Measurements from ENCODE around the gene LMX1A. TPM values are rescaled to one million over a fixed set of nuclear protein-coding genes. Genes with fewer than 3 reads are reported as not detected.

The LMX1A gene
- total and polyA plus RNA-seq, 4 experiments from 2014 or later = not detected

DNA sequence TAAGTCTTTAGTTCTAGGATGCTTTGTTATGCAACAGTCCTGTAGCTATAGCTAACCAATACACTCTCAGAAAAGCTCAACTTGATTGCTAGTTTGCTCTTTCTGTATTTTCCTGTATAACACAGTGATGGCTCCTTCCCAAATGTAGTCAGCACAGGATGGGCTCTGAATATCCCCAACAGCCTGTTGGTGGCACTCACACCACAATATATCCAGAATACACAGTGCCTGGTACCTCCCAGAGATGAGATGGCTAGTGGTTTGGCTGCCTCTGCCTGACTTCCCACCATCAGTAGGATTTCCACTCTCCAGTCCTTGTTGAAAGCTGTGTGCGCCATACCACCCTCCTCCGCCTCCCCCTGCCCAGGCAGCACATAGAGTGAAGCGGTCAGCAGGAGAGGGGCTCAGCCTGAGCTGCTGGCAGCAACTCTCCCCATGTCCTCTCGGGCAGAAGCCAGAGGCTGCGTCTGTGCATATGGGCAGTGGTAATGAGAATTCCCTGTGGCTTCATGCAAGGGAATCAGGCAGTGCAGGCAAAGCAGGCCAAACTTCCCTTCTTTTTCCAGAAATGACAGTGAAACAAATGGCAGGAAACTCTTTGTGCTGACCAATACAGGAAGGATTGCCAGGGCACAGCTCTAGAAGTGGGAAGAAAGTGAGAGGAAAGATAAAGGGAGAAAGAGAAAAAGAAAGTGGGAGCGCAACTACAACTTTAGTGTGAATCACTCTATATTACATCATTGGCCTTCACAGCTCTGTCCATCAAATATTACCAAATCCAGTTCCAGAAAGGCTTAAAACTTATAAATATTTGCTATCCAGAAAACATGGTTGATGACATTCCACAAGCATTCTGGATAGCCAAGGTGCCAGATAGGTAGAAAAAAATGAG is 49.7 kb downstream of the LMX1A start:
- H3K4me3 Mint-ChIP-seq = no peak overlapping the region
- DNase-seq = no peak
- Histone ChIP-seq H3K36me3 (ENCODE audit: insufficient read depth, low read length) (no peaks in the 10 kb centered on the region), H3K4me1 (ENCODE audit: insufficient read depth, low read length) (no peaks in the 10 kb centered on the region), H3K9me3 (ENCODE audit: control insufficient read depth in 1 of 2, low read length in 2 of 2) (no peaks in the 10 kb centered on the region), H3K27ac (ENCODE audit: low read depth, low read length) (no peak overlapping the region), H3K4me3 (ENCODE audit: low read length in 2 of 2) (no peak overlapping the region), H3K27me3 (ENCODE audit: insufficient read depth, low read length) (no peaks in the 10 kb centered on the region)
- POLR2A ChIA-PET (ENCODE audit: partially characterized antibody) = no interaction called here
- intact Hi-C loops (cut with micrococcal nuclease) = no loop called here
- H3K27ac Mint-ChIP-seq = no peak overlapping the region
- CTCF ChIA-PET (ENCODE audit: partially characterized antibody) = no interaction called here
- peaks cover 5 to 6% of the 10 kb centered on the region in 2 donors for H3K27me3 Mint-ChIP-seq
- no peaks in the 10 kb centered on the region for H3K36me3 Mint-ChIP-seq
- H3K9me3 Mint-ChIP-seq = peaks cover 0 to 2% (median 0%) of the 10 kb centered on the region in 8 donors
- H3K4me1 Mint-ChIP-seq = no peaks in the 10 kb centered on the region

DNA sequence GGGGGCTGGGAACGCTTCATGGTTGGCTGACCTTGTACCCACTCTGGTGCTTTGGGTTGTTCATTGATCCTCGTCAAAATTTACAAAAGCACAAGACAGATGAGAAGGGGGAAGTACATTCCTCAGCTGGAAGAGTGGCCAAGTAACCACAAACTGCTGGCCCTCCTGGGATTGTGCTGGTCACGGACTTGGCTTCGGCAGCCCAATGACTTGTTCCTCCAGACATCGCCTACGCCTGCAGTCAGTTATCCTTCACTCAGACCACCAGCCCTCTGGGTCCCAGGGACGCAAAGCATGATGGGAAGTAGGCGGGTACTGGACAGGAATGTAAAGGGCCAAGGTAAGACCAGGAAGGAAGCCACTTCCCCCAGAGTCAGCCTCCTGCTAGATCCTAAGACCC is 53.1 kb downstream of the LMX1A start:
- no peak overlapping the region for H3K4me3 Mint-ChIP-seq
- no peaks in the 10 kb centered on the region for H3K4me1 ChIP-seq (ENCODE audit: insufficient read depth, low read length)
- intact Hi-C loops (cut with micrococcal nuclease) = no loop called here
- CTCF ChIA-PET (ENCODE audit: partially characterized antibody) = no interaction called here
- H3K36me3 Mint-ChIP-seq = no peaks in the 10 kb centered on the region
- H3K36me3 ChIP-seq (ENCODE audit: insufficient read depth, low read length) = no peaks in the 10 kb centered on the region
- no peak overlapping the region for H3K27ac ChIP-seq (ENCODE audit: low read depth, low read length)
- H3K27me3 ChIP-seq (ENCODE audit: insufficient read depth, low read length) = no peaks in the 10 kb centered on the region
- peaks cover 0 to 2% (median 0%) of the 10 kb centered on the region in 8 donors for H3K9me3 Mint-ChIP-seq
- H3K27me3 Mint-ChIP-seq = peaks cover 9 to 12% of the 10 kb centered on the region in 2 donors
- no peaks in the 10 kb centered on the region for H3K4me1 Mint-ChIP-seq
- no peak for DNase-seq
- no peak overlapping the region for H3K4me3 ChIP-seq (ENCODE audit: low read length in 2 of 2)
- H3K27ac Mint-ChIP-seq = no peak overlapping the region
- POLR2A ChIA-PET (ENCODE audit: partially characterized antibody) = no interaction called here
- H3K9me3 ChIP-seq (ENCODE audit: control insufficient read depth in 1 of 2, low read length in 2 of 2) = no peaks in the 10 kb centered on the region

DNA sequence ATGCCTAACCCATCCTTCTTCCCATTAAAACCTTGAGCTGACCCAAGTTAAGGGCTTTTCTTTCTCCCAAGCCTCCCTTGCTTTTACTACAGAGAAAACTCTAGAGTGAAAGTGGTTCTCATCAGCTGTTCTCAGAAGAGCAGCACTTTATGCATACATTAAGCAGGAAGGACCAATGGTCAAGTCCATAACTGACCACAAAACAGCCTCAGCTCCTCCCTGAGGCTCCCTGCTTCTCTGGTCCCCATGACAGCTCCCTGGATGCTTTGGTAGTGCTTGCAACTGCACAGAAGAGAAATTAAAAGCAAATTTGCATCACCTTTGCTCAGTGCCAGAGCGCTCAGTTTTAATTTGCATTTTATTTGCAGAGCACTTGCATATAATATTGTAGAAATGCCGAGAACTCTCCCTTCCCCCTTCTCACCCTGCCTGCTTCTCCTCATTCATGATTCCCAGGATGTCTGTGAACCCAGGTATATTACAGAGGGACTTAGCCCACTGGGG is 56.1 kb downstream of the LMX1A start:
- Mint-ChIP-seq H3K4me1 (no peaks in the 10 kb centered on the region), H3K36me3 (no peaks in the 10 kb centered on the region), H3K9me3 (peaks cover 0 to 2% (median 0%) of the 10 kb centered on the region in 8 donors), H3K27me3 (peaks cover 8 to 18% of the 10 kb centered on the region in 2 donors), H3K4me3 (no peak overlapping the region), H3K27ac (no peak overlapping the region)
- ChIA-PET POLR2A (ENCODE audit: partially characterized antibody) (no interaction called here), CTCF (ENCODE audit: partially characterized antibody) (no interaction called here)
- no peaks in the 10 kb centered on the region for H3K9me3 ChIP-seq (ENCODE audit: control insufficient read depth in 1 of 2, low read length in 2 of 2)
- H3K4me1 ChIP-seq (ENCODE audit: insufficient read depth, low read length) = no peaks in the 10 kb centered on the region
- no peak overlapping the region for H3K27ac ChIP-seq (ENCODE audit: low read depth, low read length)
- H3K4me3 ChIP-seq (ENCODE audit: low read length in 2 of 2) = no peak overlapping the region
- no peak for DNase-seq
- H3K36me3 ChIP-seq (ENCODE audit: insufficient read depth, low read length) = no peaks in the 10 kb centered on the region
- no peaks in the 10 kb centered on the region for H3K27me3 ChIP-seq (ENCODE audit: insufficient read depth, low read length)
- intact Hi-C loops (cut with micrococcal nuclease) = no loop called here

DNA sequence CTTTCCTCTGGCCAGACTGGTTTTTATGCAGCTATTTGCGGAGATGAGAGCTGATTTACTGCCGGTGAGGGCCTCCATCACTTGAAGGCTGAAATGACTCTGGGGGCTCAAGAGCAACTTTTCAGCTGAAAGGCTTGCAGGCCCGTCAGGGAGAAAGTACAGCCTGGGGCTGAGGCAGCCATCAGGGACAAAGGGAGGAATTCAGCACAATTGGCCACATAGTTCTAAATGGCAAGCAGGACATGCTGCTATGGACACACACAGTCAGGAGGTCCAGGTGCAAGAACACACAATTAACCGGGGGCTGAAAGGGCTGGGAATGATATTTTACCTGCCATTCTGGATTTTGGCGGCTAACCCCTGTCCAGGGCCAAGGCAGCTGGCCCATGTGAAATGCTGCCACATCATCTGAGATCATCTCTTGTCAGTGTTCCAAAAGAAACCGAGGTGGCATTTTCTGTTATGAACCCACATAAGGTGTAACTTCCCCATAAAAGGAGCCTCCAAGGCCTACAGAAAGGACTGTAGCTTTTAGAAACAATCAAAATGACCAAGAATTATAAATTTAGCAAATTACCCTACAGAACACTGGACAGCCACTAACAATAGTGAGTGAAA is 58.2 kb downstream of the LMX1A start:
- H3K27me3 Mint-ChIP-seq = peaks cover 6 to 15% of the 10 kb centered on the region in 2 donors
- Histone ChIP-seq H3K4me3 (ENCODE audit: low read length in 2 of 2) (no peak overlapping the region), H3K27me3 (ENCODE audit: insufficient read depth, low read length) (no peaks in the 10 kb centered on the region), H3K9me3 (ENCODE audit: control insufficient read depth in 1 of 2, low read length in 2 of 2) (no peaks in the 10 kb centered on the region), H3K27ac (ENCODE audit: low read depth, low read length) (no peak overlapping the region), H3K36me3 (ENCODE audit: insufficient read depth, low read length) (no peaks in the 10 kb centered on the region), H3K4me1 (ENCODE audit: insufficient read depth, low read length) (no peaks in the 10 kb centered on the region)
- no peaks in the 10 kb centered on the region for H3K4me1 Mint-ChIP-seq
- intact Hi-C loops (cut with micrococcal nuclease) = no loop called here
- CTCF ChIA-PET (ENCODE audit: partially characterized antibody) = no interaction called here
- POLR2A ChIA-PET (ENCODE audit: partially characterized antibody) = no interaction called here
- peaks cover 0 to 2% (median 0%) of the 10 kb centered on the region in 8 donors for H3K9me3 Mint-ChIP-seq
- H3K36me3 Mint-ChIP-seq = no peaks in the 10 kb centered on the region
- H3K27ac Mint-ChIP-seq = no peak overlapping the region
- no peak for DNase-seq
- H3K4me3 Mint-ChIP-seq = no peak overlapping the region

DNA sequence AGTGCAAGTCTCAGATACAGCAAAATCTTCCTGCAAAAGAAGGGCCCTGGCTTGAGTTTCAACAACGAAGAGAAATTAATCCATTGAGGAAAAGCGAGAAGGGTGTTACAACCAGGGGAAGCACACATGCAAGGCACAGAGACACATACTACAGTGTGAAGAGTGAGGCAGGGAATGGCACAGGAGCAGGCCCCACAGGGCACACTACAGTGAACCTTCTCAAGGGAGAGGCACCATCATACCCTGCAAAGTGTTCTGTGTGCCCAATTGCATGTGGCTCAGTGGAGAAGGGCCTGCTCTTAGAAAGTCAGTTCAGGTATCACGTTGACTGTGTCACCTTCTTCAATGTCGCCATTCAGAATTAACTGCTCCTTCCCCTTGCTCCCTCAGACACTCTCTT is 60.3 kb downstream of the LMX1A start:
- H3K9me3 Mint-ChIP-seq = no peaks in the 10 kb centered on the region
- H3K27me3 ChIP-seq (ENCODE audit: insufficient read depth, low read length) = no peaks in the 10 kb centered on the region
- POLR2A ChIA-PET (ENCODE audit: partially characterized antibody) = no interaction called here
- peaks cover 2 to 7% of the 10 kb centered on the region in 2 donors for H3K27me3 Mint-ChIP-seq
- intact Hi-C loops (cut with micrococcal nuclease) = no loop called here
- H3K36me3 ChIP-seq (ENCODE audit: insufficient read depth, low read length) = no peaks in the 10 kb centered on the region
- H3K9me3 ChIP-seq (ENCODE audit: control insufficient read depth in 1 of 2, low read length in 2 of 2) = no peaks in the 10 kb centered on the region
- no peak overlapping the region for H3K27ac Mint-ChIP-seq
- no peak overlapping the region for H3K27ac ChIP-seq (ENCODE audit: low read depth, low read length)
- no peaks in the 10 kb centered on the region for H3K4me1 Mint-ChIP-seq
- CTCF ChIA-PET (ENCODE audit: partially characterized antibody) = no interaction called here
- DNase-seq = no peak
- no peaks in the 10 kb centered on the region for H3K4me1 ChIP-seq (ENCODE audit: insufficient read depth, low read length)
- H3K4me3 Mint-ChIP-seq = no peak overlapping the region
- H3K36me3 Mint-ChIP-seq = no peaks in the 10 kb centered on the region
- H3K4me3 ChIP-seq (ENCODE audit: low read length in 2 of 2) = no peak overlapping the region

DNA sequence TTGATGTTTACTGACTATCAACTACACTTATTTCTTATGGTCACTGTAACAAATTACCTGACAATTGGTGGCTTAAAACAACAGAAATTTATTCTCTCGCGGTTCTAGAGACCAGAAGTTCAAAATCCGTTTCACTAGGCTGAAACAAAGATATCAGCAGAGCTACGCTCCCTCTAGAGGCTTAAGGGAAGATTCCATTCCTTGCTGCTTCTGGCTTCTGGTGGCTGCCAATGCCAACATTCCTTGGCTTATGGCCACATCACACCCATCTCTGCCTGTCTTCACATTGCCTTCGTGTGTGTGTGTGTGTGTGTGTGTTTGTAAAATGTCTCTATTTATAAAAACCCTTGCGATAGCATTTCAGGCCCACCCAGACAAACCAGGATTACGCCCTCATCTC is 66.4 kb downstream of the LMX1A start:
- Mint-ChIP-seq H3K4me1 (no peaks in the 10 kb centered on the region), H3K27me3 (peaks cover 12 to 23% of the 10 kb centered on the region in 2 donors), H3K27ac (no peak overlapping the region), H3K9me3 (peaks cover 0 to 2% (median 0%) of the 10 kb centered on the region in 8 donors), H3K36me3 (no peaks in the 10 kb centered on the region), H3K4me3 (no peak overlapping the region)
- intact Hi-C loops (cut with micrococcal nuclease) = no loop called here
- H3K9me3 ChIP-seq (ENCODE audit: control insufficient read depth in 1 of 2, low read length in 2 of 2) = no peaks in the 10 kb centered on the region
- no peak overlapping the region for H3K4me3 ChIP-seq (ENCODE audit: low read length in 2 of 2)
- H3K27ac ChIP-seq (ENCODE audit: low read depth, low read length) = no peak overlapping the region
- POLR2A ChIA-PET (ENCODE audit: partially characterized antibody) = no interaction called here
- CTCF ChIA-PET (ENCODE audit: partially characterized antibody) = no interaction called here
- no peak for DNase-seq
- no peaks in the 10 kb centered on the region for H3K36me3 ChIP-seq (ENCODE audit: insufficient read depth, low read length)
- H3K27me3 ChIP-seq (ENCODE audit: insufficient read depth, low read length) = no peaks in the 10 kb centered on the region
- no peaks in the 10 kb centered on the region for H3K4me1 ChIP-seq (ENCODE audit: insufficient read depth, low read length)

DNA sequence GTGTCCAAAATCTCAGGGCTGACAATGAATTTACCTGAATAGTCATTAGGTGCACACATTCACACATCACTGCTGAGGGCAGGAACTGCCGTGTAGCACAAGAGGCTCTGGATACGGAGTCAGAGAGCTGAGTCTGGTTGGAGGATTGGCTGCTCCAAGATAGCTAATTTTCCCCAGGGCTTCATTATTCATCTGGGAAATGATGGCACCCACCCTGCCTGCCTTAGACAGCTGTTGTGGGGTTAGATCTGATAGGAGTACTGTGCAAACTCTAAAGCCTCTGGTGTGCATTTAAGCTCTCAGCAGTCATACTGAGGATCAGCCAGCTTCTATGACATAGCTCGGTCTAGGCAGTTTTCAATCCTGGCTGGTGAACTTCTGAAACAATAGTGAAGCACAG is 67.0 kb downstream of the LMX1A start:
- intact Hi-C loops (cut with micrococcal nuclease) = no loop called here
- no peaks in the 10 kb centered on the region for H3K9me3 ChIP-seq (ENCODE audit: control insufficient read depth in 1 of 2, low read length in 2 of 2)

More for the DNA sequence above, 67.0 kb downstream of the LMX1A start:
- no peak overlapping the region for H3K27ac ChIP-seq (ENCODE audit: low read depth, low read length)
- no peaks in the 10 kb centered on the region for H3K27me3 ChIP-seq (ENCODE audit: insufficient read depth, low read length)
- Mint-ChIP-seq H3K36me3 (no peaks in the 10 kb centered on the region), H3K4me1 (no peaks in the 10 kb centered on the region), H3K4me3 (no peak overlapping the region), H3K9me3 (peaks cover 0 to 2% (median 0%) of the 10 kb centered on the region in 8 donors), H3K27ac (no peak overlapping the region), H3K27me3 (peaks cover 12 to 28% of the 10 kb centered on the region in 2 donors)
- no peaks in the 10 kb centered on the region for H3K36me3 ChIP-seq (ENCODE audit: insufficient read depth, low read length)
- no peaks in the 10 kb centered on the region for H3K4me1 ChIP-seq (ENCODE audit: insufficient read depth, low read length)
- CTCF ChIA-PET (ENCODE audit: partially characterized antibody) = no interaction called here
- POLR2A ChIA-PET (ENCODE audit: partially characterized antibody) = no interaction called here
- H3K4me3 ChIP-seq (ENCODE audit: low read length in 2 of 2) = no peak overlapping the region
- DNase-seq = no peak
